Measurements from ENCODE around the gene PCNT. TPM values are rescaled to one million over a fixed set of nuclear protein-coding genes. Genes with fewer than 3 reads are reported as not detected.

The PCNT gene
- total RNA-seq, 1 experiment from 2014 or later = 35.7 TPM

DNA sequence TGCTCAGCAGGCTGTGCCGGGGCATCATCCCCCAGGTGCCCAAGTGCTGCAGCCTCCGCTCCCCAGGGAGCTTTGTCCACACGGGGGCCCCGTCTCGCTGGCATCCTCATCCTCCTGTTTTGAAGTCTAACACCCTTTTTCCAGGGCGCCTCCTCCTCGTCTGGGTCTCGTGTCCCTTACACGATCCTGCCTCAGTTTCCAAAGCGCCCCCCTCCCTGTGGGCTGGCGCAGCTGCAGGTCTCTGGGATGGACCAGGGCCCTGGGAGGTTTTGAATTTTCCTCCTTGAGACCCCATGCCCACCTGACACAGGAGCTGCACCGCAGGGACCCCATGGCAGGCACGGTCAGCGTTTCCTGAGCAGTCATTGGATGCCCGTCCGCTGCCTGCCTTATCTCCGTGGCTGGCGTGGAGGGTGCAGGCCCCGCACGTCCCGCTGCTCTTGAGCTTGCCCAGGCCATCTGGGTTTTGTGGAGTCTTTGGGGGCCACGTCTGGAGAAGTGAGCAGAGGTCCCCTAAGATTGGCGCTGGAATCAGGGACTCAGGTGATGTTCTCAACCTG, 97.3 kb downstream of the PCNT start:
- Histone ChIP-seq H3K9me3 (replicated peaks) (no peaks in the 10 kb centered on the region), H3K27me3 (no peaks in the 10 kb centered on the region), H3K36me3 (peaks cover 29% of the 10 kb centered on the region), H3K27ac (no peak overlapping the region), H3K4me1 (no peaks in the 10 kb centered on the region), H3K4me3 (no peak overlapping the region)
- DNase-seq = no peak

DNA sequence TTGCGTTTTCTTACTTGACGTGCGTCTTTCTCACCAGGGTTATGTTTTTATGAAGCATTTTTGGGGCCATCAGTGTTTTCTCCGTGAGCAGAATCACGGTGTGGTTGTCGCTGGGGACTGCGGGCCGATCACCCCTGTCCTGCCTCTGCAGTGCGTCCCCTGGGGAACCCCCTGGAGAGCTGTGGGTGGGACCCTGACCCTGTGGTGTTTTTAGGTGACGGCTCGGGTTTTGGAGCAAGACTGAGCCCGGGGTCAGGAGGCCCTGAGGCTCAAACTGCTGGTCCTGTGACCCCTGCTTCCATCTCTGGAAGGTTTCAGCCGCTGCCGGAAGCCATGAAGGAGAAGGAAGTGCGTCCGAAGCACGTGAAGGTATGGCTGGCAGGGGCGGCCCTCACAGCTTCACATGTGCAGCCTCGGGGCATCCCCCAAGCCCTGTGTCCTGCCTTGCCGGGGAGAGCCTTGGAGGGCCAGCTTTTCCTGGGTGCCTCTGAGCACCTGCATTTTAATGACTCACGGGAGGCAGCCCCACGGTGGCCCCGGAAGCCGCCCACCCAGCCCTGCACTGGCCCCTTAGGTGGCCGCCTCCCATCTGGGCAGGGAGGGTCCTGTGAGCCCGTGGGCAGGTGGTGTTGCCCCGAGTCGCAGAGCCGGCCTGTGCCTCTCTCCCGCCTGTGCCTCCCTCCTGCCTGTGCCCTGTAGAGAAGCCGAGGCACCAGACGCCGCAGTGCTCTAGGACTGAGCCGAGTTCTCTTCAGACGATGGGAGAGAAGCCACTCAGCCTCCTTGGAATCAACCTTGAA, 98.0 kb downstream of the PCNT start:
- H3K27ac ChIP-seq = no peak overlapping the region
- no peak overlapping the region for H3K4me3 ChIP-seq
- no peaks in the 10 kb centered on the region for H3K27me3 ChIP-seq
- H3K9me3 ChIP-seq (replicated peaks) = no peaks in the 10 kb centered on the region
- H3K36me3 ChIP-seq = peaks cover 27% of the 10 kb centered on the region
- DNase-seq = no peak
- no peaks in the 10 kb centered on the region for H3K4me1 ChIP-seq

DNA sequence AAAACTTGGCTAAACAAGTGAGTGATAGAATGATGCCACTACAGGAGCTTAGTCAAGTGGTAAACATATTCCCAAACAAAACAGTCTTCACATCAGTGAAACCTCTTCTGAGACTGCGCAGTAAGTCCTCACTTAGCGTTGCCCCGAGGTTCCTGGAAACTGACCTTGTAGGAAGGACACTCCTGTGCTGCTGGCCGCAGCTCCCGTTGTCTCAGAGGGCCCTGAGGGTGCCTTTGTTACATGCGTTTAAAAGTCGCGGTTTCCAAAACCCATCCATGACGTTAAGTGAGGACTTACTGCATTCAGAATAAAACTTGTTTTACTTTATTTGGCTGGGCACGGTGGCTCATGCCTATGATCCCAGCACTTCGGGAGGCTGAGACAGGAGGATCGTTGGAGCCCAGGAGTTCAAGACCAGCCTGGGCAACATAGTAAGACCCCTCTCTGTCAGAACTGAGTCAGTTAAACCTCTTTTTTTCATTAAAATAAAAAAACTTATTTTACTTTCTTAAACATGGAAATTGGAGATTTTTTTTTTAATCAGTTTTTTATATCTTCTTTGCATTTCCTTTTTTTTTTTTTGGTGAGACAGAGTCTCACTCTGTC, 98.8 kb downstream of the PCNT start:
- Histone ChIP-seq H3K27me3 (no peaks in the 10 kb centered on the region), H3K9me3 (replicated peaks) (no peaks in the 10 kb centered on the region), H3K4me1 (no peaks in the 10 kb centered on the region), H3K27ac (no peak overlapping the region), H3K36me3 (peaks cover 25% of the 10 kb centered on the region), H3K4me3 (no peak overlapping the region)
- no peak for DNase-seq

DNA sequence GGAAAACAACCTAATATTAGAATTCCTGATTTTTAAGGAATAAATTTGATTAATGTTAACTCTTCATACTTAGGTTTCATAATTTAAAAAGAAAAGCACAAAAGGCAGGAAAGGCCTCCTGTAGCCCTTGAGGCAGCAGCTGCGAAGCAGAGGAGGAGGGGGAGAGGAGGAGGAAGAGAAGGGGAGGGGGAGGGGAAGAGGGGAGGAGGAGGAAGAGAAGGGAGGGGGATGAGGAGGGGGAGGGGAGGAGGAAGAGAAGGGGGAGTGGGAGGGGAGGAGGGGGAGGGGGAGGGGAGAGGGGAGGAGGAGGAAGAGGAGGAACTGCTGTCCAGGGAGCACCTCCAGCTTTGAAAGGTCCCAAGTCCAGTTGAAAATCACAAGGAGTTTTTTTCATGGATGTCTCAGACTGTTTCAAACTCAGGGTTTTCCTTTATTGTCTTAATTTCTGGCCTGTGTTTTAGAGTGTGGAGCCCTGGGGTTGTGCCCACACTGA, 99.6 kb downstream of the PCNT start:
- H3K27me3 ChIP-seq = no peaks in the 10 kb centered on the region
- no peak overlapping the region for H3K27ac ChIP-seq
- H3K9me3 ChIP-seq (replicated peaks) = no peaks in the 10 kb centered on the region
- no peak overlapping the region for H3K4me3 ChIP-seq
- H3K36me3 ChIP-seq = peaks cover 27% of the 10 kb centered on the region
- no peak for DNase-seq
- H3K4me1 ChIP-seq = no peaks in the 10 kb centered on the region

DNA sequence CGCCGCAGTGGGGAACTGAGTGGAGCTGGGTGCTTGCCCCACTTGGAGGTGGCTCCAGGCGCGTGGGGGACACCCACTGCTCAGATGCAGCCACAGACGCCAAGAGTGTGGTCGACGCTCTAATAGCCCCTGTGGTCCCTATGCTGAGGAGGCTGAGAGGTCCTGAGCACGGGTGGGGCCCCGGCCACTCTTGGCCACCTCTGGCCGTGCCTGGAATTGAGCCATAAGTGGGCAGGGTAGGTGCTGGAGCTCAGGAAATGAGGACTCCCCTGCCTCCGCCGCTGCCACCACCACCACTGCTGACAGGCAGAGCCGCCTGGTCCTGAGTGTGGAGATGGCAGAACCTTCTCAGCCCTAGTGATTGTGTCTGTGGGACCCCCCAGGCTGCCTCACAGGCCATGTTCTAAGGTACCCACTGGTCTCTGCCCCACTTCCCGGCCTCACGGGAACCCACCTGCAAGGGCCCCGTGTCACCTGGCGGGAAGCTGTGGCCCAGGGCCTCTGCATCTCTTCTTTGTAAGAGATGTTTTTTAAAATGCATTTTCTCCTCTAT, 100.2 kb downstream of the PCNT start:
- no peak overlapping the region for H3K27ac ChIP-seq
- H3K4me1 ChIP-seq = no peaks in the 10 kb centered on the region
- H3K9me3 ChIP-seq (replicated peaks) = no peaks in the 10 kb centered on the region
- no peak for DNase-seq
- H3K4me3 ChIP-seq = no peak overlapping the region
- H3K36me3 ChIP-seq = peaks cover 27% of the 10 kb centered on the region
- no peaks in the 10 kb centered on the region for H3K27me3 ChIP-seq

DNA sequence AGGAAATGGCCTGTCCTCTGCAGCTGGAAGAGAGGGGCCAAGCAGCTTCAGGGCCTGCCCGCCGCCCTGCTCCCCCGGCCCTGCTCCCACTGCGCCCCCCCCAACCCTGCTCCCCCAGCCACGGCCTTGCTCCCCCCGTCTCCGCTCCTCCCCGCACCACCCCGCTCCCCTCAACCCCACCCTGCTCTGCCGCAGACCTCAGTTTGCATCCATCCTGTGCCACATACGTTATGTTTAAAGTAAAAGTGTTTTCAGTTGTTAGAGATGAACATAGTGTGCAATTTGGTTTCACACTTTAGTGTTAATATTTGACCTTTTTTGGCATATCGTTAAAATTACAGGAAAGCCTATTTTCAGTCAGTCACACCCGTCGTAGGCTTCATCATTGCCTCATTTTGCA, 100.7 kb downstream of the PCNT start:
- no peaks in the 10 kb centered on the region for H3K27me3 ChIP-seq
- DNase-seq = no peak
- H3K4me1 ChIP-seq = no peaks in the 10 kb centered on the region
- no peak overlapping the region for H3K27ac ChIP-seq
- H3K4me3 ChIP-seq = no peak overlapping the region
- H3K9me3 ChIP-seq (replicated peaks) = no peaks in the 10 kb centered on the region
- peaks cover 27% of the 10 kb centered on the region for H3K36me3 ChIP-seq

DNA sequence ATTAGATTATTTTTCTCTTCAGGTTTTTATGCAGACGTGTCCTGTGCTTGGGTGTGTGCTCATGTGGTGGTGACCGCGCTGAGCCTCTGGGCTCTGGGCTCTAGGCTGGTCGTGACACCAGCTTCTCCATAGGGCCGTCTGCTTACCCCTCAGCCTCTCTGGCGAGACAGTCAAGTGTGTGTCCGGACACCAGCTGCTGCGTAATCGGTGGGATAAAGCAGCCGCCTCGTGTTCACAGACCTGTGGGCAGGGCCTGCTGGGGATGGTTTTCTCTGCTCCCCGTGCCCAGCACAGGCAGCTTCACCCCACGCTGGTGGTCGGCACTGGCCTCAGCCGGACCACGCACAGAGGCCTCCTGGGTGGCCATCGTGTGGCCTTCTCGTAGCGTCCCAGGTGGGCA, 101.1 kb downstream of the PCNT start:
- Histone ChIP-seq H3K27ac (no peak overlapping the region), H3K4me3 (no peak overlapping the region), H3K9me3 (replicated peaks) (no peaks in the 10 kb centered on the region), H3K4me1 (no peaks in the 10 kb centered on the region), H3K36me3 (peaks cover 27% of the 10 kb centered on the region), H3K27me3 (no peaks in the 10 kb centered on the region)
- DNase-seq = no peak

DNA sequence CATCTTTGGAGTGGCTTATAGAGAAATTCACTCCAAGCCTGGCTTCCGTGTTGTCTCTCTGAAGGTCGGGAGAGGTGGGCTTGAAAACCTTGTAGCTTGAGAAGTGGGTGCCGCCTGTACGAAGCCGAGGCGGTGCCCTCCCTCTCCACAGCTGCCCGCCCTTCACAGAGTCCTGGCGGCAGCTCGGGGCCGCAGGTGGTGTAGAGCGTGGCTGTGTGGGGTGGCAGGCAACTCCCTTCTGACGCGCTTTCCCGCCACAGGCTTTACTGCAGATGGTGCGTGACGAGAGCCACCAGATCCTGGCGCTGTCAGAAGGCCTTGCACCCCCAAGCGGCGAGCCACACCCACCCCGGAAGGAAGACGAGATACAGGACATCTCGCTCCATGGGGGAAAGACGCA, 101.6 kb downstream of the PCNT start:
- Histone ChIP-seq H3K4me3 (no peak overlapping the region), H3K4me1 (no peaks in the 10 kb centered on the region), H3K9me3 (replicated peaks) (no peaks in the 10 kb centered on the region), H3K36me3 (peaks cover 22% of the 10 kb centered on the region), H3K27ac (no peak overlapping the region), H3K27me3 (no peaks in the 10 kb centered on the region)
- DNase-seq = no peak

DNA sequence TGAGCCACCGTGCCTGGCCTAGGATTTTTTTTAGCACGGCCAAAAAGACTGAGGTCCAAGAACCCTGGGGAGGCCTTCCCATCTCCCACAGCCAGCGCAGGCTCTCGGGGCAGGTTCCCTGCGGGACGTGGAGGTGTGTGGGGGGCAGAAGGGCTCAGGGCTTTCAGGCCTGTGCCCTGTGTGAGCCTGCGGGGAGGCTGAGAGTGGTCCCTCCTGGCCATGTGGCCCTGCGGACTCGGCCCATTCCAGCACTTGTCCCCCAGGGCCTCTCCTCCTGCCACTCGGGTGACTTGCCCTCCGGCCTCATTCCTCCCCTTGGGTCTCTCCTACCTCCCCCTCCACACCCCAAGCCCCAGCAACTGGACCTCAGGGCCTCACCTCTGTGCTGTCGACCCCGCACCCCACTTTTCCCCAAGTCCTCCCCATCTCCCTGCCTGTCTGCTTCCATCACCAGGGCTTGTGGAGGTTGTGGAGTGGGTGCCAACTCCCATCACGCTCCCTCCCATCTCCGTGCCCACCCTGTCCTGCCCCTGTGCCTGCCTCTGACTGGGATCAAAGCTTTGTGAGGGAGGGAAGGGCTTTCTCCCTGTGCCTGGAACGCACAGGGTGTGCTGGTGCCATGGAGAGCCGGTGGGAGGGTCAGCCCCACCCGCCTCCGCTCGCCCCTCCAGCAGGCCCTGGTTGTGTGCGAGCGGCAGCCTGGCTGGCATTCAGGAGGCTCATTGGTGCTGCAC, 102.5 kb downstream of the PCNT start:
- Histone ChIP-seq H3K4me1 (no peaks in the 10 kb centered on the region), H3K27ac (no peak overlapping the region), H3K36me3 (peaks cover 19% of the 10 kb centered on the region), H3K9me3 (replicated peaks) (no peaks in the 10 kb centered on the region), H3K4me3 (no peak overlapping the region), H3K27me3 (no peaks in the 10 kb centered on the region)
- DNase-seq = no peak

DNA sequence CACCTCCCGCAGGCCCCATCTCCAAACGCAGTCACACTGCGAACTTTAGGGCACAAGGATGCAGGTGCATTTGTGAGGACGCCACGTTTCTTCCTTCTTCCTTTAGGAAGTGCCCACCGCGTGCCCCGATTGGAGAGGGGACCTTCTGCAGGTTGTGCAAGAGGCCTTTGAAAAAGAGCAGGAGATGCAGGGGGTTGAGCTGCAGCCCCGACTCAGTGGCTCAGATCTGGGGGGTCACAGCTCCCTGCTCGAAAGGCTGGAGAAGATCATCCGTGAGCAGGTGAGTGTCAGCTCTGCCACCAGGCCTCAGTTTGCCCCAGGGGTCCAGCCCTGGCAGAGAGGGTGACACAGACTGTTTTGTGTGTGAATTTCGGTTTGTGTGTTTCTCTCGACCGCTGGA, 103.6 kb downstream of the PCNT start:
- Histone ChIP-seq H3K9me3 (replicated peaks) (no peaks in the 10 kb centered on the region), H3K36me3 (peaks cover 16% of the 10 kb centered on the region), H3K27me3 (no peaks in the 10 kb centered on the region), H3K27ac (no peak overlapping the region), H3K4me1 (no peaks in the 10 kb centered on the region), H3K4me3 (no peak overlapping the region)
- DNase-seq = no peak

DNA sequence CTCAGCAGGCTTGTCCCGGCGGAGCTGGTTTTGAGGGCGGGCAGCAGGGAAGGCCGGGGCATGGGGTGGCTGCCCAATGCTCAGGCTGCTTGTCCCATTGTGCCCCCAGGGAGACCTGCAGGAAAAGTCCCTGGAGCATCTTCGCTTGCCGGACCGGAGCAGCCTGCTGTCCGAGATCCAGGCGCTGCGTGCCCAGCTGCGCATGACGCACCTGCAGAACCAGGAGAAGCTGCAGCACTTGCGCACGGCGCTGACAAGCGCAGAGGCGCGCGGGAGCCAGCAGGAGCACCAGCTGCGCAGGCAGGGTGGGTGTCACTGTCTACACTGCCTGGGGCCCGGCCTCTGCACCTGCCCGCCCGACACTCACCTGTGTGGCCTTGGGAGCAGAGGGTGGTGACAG, 104.3 kb downstream of the PCNT start:
- H3K4me1 ChIP-seq = no peaks in the 10 kb centered on the region
- no peak for DNase-seq
- no peaks in the 10 kb centered on the region for H3K9me3 ChIP-seq (replicated peaks)
- no peak overlapping the region for H3K27ac ChIP-seq
- peaks cover 13% of the 10 kb centered on the region for H3K36me3 ChIP-seq
- H3K27me3 ChIP-seq = no peaks in the 10 kb centered on the region
- no peak overlapping the region for H3K4me3 ChIP-seq

DNA sequence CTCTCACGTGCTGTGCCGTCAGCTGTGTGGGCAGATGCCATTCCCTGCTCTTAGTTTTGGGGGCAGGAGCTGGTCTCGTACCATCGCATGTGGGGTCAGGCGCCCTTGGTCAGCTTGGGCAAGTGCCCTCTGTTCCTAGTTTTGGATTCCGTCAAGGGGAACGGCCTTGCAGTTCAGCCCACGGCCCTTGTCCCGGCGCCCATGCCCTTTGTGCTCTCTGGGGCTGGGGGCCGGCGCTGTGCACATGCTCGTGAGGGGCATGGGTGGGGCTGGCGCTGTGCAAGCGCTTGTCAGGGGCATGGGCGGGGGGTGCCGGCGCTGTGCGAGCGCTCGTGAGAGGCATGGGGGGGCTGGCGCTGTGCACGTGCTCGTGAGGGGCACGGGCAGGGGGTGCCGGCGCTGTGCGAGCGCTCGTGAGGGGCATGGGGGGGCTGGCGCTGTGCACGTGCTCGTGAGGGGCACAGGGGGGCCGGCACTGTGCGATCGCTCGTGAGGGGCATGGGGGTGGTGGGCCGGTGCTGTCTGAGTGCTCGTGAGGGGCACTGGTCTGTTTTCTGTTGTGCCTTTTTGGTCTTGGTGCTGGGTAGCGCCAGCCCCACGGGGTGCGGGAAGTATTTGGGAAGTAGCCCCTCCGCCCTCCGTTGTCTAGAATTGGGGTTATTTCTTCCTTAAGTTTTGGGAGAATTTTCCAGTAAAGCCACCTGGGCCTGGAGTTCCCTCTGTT, 105.2 kb downstream of the PCNT start:
- H3K36me3 ChIP-seq = peaks cover 9% of the 10 kb centered on the region

DNA sequence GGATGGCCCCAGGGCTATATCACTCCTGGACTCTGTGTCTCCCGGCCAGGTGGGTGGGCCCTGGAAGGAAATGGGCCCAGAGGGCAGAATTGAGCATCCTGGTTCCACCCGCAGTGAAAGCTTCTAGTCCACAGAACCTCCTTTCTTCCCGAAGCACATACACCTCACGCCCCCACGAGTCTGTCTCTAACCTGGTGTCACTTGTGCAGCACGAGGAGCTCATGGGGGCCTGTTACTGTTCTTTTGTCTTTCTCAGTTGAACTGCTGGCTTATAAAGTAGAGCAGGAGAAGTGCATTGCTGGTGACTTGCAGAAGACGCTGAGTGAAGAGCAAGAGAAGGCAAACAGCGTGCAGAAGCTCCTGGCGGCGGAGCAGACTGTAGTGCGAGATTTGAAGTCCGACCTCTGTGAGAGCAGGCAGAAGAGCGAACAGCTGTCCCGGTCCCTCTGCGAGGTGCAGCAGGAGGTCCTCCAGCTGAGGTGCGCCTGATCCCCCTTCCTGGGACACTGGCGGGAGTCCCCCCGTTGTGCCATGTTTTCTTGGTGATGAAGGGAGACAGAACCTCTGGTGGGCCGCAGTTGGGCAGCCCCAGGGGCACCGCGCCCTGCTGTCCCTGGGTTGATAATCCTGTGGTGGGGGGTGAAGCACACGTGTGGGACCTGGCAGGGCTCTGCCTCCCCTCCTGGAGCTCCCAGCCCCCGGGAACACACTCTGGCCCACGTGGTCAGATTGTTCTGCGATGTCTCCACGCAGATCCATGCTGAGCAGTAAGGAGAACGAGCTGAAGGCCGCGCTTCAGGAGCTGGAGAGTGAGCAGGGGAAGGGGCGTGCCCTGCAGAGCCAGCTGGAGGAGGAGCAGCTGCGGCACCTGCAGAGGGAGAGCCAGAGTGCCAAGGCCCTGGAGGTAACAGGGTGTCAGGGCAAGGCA, 106.1 kb downstream of the PCNT start:
- peaks cover 13% of the 10 kb centered on the region for H3K36me3 ChIP-seq

More for the DNA sequence above, 105.2 kb downstream of the PCNT start:
- no peaks in the 10 kb centered on the region for H3K9me3 ChIP-seq (replicated peaks)
- H3K4me1 ChIP-seq = no peaks in the 10 kb centered on the region
- no peaks in the 10 kb centered on the region for H3K27me3 ChIP-seq
- DNase-seq = no peak
- no peak overlapping the region for H3K4me3 ChIP-seq
- H3K27ac ChIP-seq = no peak overlapping the region

More for the DNA sequence above, 106.1 kb downstream of the PCNT start:
- H3K27ac ChIP-seq = no peak overlapping the region
- H3K9me3 ChIP-seq (replicated peaks) = no peaks in the 10 kb centered on the region
- H3K4me1 ChIP-seq = no peaks in the 10 kb centered on the region
- no peak for DNase-seq
- no peak overlapping the region for H3K4me3 ChIP-seq
- H3K27me3 ChIP-seq = no peaks in the 10 kb centered on the region
